Activated CD8-positive, alpha-beta memory T cell treated with anti-CD3 and anti-CD28 coated beads, Interleukin-2, amount 50 U/mL, for 24 hours (primary cell): Measurements from ENCODE around the gene DNPH1.

Experiments
- DNase-seq: peaks from one replicate; pipeline ENCODE4 v3.0.0-alpha.2; 2020; ENCODE audit errors: extremely low read depth

The DNPH1 gene

DNA sequence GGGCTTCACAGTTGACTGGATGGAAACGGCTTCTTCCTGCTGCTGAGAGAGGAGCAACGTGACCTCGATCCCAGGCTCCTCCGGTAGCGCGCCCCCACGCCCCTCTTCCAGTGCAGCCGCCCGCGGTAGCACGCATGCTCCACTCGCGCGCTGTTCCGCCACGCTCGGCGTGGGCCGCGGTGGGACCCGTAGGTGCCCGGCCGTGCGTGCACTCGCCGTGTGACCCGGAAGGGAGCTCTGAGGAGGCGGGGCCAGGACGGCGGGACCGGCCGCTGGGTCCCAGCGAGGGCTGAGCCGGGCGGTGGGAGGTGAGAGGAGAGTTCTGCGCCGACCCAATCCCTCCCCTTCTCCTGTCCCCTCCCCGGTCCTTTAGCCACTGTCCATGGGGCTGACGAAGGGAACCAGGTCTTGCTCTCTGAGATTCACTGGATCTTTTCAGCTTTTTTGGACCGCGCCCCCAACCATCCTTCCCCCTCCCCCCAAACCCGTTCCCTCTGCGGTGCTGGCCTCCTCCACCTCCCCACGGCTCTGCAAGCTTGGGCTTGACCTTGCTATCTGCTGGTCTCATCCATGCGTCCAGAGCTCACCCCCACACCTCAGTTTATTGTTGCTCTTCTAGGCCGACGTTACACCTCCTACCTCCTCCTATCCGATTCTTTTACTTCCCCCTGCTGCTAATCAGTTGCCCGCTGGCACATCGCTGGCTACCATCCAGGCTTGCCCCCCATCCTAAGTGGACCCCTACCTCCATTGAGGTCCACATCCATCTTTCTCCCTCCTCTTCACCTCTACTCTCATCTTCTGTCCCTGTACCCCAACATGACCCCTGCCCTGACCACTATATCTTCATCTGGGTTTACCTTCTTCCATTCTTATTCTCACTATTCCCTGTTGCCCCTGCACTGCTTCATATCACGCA is 47.1 kb downstream of the DNPH1 start, which contains the start of gene CUL9:
Gene CUL9, plus strand, starts transcription at position 255 of the 919 bp plus-strand sequence. CDS start 2,115 bp downstream, outside the sequence.
- no peak for DNase-seq

DNA sequence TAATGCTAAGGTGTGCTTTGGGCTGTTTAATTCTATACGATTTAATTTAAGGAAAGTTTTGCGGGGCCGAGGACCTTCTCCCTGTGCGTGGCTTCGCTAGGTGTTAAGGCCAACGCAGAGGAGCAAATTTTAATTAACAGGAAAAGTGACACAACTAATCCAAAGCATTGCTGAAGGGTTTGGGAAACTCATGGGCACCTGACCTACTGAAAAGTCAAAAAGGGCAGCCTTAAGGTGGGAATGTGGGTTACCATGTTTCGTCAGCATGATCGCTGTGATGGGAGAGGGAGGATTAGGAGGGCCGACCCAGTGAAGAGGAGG is 47.7 kb downstream of the DNPH1 start:
- DNase-seq: no peak

- DNase-seq: no peak
Measured at GRCh38 chr6:43180985-43181384, 48.3 kb downstream of the DNPH1 start.

DNA sequence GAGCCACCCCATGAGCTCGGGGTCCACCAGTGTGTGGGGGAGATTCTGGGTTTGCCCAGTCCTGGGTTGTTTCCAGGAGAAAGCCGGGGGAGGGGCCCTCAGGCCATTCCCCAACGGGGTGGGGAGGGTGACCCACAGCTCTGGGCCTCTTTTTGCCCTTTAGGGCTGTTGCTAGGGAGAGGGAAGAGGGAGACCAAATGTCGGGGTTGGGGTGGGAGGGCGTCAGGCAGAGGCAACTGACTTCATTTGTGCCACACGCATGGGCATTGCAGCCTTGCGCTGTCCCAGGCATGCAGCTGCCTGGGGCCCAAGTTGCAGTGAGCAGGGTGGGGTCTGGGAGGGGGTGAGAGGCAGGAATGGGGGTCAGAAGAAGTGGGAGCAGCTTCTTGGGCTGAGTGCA is 49.2 kb downstream of the DNPH1 start:
- no peak for DNase-seq

DNA sequence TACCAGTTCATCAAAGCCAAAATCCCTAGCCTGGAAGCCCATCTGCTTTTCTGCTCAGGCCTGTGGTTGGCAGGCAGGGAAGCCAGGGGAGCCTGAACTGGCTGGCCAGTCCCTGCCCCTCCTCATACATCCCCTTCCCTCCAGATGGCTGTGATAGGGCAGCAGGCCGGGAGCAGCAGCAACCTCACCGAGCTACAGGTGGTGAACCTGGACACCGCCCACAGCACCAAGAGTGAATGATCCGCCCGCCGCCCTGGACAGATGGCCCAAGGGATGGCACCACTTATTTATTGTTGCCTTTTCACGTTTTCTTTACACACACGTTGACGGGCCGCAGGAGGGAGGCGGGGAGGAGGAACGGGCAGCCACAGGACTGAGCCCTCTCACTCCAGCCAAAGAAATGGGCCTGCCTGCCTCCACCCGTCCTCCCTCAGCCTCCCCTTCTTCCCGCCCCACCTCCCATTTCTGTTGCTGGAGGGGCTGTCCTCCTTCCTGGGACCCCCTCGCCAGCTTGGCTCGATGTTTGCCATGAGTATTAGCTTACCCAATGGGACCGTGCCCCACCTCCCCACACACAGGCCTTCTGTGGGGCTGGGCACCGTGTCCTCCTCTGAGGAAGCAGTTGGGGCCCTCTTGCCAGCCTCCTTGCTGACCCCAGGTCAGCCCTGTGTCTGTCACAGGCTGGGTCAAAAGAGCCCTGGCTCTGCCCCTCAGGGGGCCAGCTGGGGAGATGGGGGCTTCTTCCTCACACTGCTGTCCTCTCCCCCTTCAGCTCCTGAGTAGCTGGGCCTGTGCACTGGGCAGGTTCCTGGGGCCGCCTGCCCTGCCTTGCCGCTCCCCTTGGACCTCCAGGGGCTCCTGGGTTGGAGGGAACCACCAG is 50.1 kb downstream of the DNPH1 start:
- no peak for DNase-seq

- DNase-seq: no peak
Measured at GRCh38 chr6:43178150-43178549, 51.1 kb downstream of the DNPH1 start.

DNA sequence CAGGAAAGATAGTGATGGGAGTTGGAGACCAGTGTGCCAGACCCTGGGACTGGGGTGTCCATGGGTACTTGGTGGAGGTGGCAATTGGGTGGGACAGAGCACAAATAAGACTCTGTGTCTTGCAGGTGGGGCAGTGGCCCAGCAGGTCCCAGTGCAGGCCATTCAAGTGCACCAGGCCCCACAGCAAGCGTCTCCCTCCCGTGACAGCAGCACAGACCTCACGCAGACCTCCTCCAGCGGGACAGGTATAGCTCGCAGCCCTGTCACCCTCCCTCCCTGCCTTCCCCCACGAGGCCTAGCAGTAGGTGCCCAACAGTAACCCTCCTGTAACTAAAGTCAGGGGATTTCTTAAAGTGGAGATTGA is 52.9 kb downstream of the DNPH1 start:
- no peak for DNase-seq

- DNase-seq: no peak
Measured at GRCh38 chr6:43175676-43176422, 53.4 kb downstream of the DNPH1 start.
